GM19455 (cell line): ENCODE data around the gene TEAD4.

Source experiments
- ATAC-seq: cut with Tn5 transposase; IDR thresholded peaks from one replicate; pipeline ENCODE4 v1.9.1; 2021; ENCODE audit not compliant: unreplicated experiment

The TEAD4 gene

GRCh38 chr12:2960390-2960956 is 1.3 kb downstream of the TEAD4 start:
- no peak for ATAC-seq

- no peak for ATAC-seq
Measured at GRCh38 chr12:2960996-2961616, 1.9 kb downstream of the TEAD4 start.

GRCh38 chr12:2961705-2962104 is 2.5 kb downstream of the TEAD4 start:
- ATAC-seq = no peak

GRCh38 chr12:2963154-2963759 is 4.1 kb downstream of the TEAD4 start:
- ATAC-seq = no peak

GRCh38 chr12:2963760-2964292 is 4.6 kb downstream of the TEAD4 start:
- ATAC-seq = no peak

GRCh38 chr12:2967651-2968050 is 8.5 kb downstream of the TEAD4 start:
- ATAC-seq = no peak

GRCh38 chr12:2970744-2971143 is 11.5 kb downstream of the TEAD4 start:
- no peak for ATAC-seq

GRCh38 chr12:2973566-2973965 is 14.4 kb downstream of the TEAD4 start:
- no peak for ATAC-seq

- no peak for ATAC-seq
Measured at GRCh38 chr12:2974560-2974971, 15.4 kb downstream of the TEAD4 start.

- ATAC-seq = no peak
Measured at GRCh38 chr12:2976581-2976996, 17.4 kb downstream of the TEAD4 start.

GRCh38 chr12:2977776-2978175 is 18.6 kb downstream of the TEAD4 start:
- no peak for ATAC-seq

- no peak for ATAC-seq
Measured at GRCh38 chr12:2979806-2980205, 20.6 kb downstream of the TEAD4 start.

GRCh38 chr12:2980630-2981029 is 21.4 kb downstream of the TEAD4 start:
- no peak for ATAC-seq

GRCh38 chr12:2982361-2982760 is 23.2 kb downstream of the TEAD4 start:
- no peak for ATAC-seq

- ATAC-seq = no peak
Measured at GRCh38 chr12:2984249-2984648, 25.1 kb downstream of the TEAD4 start.

- ATAC-seq = no peak
Measured at GRCh38 chr12:2984698-2985097, 25.5 kb downstream of the TEAD4 start.

GRCh38 chr12:2986876-2987275 is 27.7 kb downstream of the TEAD4 start:
- ATAC-seq = no peak

- no peak for ATAC-seq
Measured at GRCh38 chr12:2988494-2988893, 29.3 kb downstream of the TEAD4 start.

- no peak for ATAC-seq
Measured at GRCh38 chr12:2992724-2993123, 33.5 kb downstream of the TEAD4 start.

- ATAC-seq = no peak
Measured at GRCh38 chr12:2997989-2998670, 38.9 kb downstream of the TEAD4 start.

GRCh38 chr12:2998789-2999264 is 39.6 kb downstream of the TEAD4 start:
- ATAC-seq = no peak
